ENCODE measurements around the gene TMEM178A. TPM values are rescaled to one million over a fixed set of nuclear protein-coding genes. Genes with fewer than 3 reads are reported as not detected.
"Not testable (repeated sequence)": the region's sequence is repeated elsewhere in the genome, so short reads cannot be mapped to it uniquely, and the experiment has no call there.

The TMEM178A gene
- total RNA-seq, 1 donor from 2014 or later, result 1.9 TPM

DNA sequence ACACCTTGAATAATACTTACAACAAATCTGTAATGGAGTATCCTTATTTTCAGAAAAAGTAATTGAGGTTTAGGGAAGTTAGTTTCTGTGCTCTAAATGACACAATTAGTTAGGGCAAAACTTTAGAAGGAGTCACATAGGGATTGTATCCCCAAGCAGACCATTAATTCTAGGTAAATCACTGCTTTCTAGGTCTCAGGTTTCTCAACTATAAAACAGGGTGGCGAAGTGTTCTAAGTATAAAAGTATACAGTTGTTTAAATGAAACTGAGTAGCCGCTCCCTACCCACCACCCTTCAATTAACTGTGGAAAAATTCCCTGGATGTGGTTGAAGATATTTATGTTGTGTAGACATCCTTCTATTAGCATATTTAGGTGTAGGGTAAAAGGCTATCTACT lies 19.9 kb upstream of the TMEM178A start:
- intact Hi-C loops (cut with DNase I), result no loop called here
- DNase-seq (no peak), ATAC-seq (ENCODE audit: poor library complexity) (no peak)

DNA sequence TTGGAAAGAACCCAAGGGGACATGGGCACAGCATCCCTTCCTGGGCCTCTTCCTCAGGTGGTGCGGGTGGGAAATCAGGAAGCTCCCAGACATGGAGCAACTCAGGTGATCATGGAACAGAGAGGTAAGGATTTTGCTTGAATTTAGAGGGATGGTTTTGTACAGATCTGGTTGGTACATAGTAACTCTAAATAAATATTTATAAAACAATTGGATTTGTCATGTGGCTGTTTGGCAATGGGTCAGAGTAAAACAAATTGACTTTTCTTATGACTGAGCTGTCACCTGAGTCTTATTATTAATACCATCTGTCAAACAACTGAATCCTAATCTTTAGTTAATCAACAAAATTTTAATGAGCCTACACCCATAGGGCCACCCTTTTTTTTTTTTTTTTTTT lies 19.4 kb upstream of the TMEM178A start:
- intact Hi-C loops (cut with DNase I), result no loop called here
- ATAC-seq (ENCODE audit: poor library complexity) (no peak), DNase-seq (no peak)

DNA sequence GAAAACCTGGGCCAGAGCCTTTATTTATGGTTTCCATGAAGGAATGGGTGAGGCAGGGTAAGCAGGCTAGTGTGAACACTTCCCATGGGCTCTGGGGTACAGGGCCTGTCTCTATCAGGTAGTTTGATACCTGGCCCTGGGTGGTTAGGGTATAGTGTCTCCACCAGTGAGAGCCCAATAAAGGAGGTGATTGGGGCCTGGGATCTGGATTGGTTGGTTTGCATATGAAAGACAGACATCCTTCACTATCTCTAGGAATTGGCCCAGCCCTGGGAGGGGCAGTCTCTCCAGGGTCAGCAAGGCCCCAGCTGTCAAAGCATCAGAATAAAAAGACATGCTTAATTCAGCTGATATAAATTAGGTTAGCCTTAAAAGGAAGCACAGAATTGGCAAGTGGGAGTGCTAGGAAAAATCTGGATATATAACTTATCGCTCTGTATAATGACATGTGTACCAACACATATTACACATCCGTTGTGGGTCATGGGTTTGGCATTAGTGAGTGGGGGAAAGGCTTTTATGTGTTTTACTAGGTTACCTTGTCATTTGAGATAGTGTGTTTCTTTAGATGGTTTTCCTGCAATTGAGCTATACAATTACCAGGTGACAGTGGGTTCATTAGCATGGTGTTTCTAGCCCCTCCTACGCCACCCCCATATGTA lies 18.5 kb upstream of the TMEM178A start:
- DNase-seq (no peak), ATAC-seq (ENCODE audit: poor library complexity) (no peak)
- intact Hi-C loops (cut with DNase I), result no loop called here

DNA sequence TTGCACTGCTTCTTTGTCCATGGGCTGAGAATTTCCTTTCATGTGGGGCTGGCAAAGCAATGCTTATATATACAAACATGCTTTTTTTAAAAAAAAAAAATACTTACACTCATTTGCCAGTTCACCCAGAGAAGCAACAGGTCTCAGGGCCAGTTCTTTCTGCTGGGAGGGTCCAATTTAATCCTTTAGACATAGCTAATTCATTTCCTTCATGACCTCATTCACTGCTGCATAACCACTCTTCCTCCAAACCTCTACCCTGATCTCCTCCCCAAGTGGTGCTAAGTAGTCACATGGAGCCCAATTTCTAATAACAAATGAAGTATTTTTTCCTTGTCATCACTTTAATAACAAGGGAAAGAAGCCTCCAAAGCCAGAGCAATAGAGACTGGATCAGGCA lies 17.1 kb upstream of the TMEM178A start:
- no peak for DNase-seq
- intact Hi-C loops (cut with DNase I), result no loop called here
- ATAC-seq (ENCODE audit: poor library complexity), result no peak

DNA sequence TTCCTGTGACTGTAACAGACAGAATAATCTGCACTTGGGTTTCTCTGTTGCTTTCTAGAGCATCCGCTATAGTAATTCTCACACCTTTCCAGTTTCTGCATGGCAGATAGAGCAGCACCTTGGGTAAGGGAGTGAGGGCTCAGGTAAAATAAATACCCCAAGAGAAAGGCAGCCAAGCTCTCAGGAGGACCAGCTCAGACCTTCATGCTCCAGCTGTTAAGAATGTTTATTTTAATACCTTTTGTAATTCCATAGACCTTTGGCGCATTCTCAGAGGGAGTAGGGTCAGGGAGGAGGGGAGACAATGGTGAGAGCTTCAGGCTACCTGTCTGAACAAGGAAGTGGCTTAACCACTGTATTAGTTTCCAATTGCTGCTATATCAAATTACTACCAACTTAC lies 16.2 kb upstream of the TMEM178A start:
- no peak for ATAC-seq (ENCODE audit: poor library complexity)
- intact Hi-C loops (cut with DNase I), result no loop called here

DNA sequence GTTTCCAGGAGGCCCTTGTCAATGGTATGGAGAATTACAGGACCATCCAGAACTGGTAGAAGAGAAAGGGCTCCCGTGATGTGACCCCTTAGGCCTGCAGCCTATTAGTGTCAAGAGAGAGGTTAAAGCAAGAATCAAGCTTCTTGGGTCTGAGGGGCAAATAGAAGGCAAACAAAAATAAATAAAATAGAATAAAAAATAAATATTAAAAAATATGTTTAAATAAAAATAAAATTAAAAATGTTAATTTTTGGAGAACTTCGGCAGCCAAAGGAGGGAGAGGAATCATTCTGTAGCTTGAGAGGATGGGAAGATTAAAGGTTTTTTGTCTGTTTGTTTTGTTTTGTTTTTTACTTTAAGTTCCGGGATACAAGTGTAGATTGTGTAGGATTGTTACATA lies 15.2 kb upstream of the TMEM178A start:
- DNase-seq (no peak), ATAC-seq (ENCODE audit: poor library complexity) (no peak)
- intact Hi-C loops (cut with DNase I), result loop anchor here (10.0 kb wide), 1 partner anchor 46 kb away; no protein-coding TSS in a partner anchor

More for the DNA sequence above, 16.2 kb upstream of the TMEM178A start:
- no peak for DNase-seq

DNA sequence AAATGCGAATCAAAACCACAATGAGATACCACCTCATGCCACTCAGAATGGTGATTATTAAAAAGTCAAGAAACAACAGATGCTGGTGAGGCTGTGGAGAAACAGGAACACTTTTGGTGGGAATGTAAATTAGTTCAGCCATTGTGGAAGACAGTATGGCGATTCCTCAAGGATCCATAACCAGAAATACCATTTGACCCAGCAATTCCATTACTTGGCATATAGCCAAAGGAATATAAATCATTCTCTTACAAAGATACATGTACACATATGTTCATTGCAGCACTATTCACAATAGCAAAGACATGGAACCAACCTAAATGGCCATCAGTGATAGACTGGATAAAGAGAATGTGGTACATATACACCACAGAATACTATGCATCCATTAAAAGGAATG lies 9.5 kb upstream of the TMEM178A start:
- intact Hi-C loops (cut with DNase I), result loop anchor here (10.0 kb wide), 1 partner anchor 51 kb away; no protein-coding TSS in a partner anchor
- not testable (repeated sequence) for ATAC-seq (ENCODE audit: poor library complexity); DNase-seq

DNA sequence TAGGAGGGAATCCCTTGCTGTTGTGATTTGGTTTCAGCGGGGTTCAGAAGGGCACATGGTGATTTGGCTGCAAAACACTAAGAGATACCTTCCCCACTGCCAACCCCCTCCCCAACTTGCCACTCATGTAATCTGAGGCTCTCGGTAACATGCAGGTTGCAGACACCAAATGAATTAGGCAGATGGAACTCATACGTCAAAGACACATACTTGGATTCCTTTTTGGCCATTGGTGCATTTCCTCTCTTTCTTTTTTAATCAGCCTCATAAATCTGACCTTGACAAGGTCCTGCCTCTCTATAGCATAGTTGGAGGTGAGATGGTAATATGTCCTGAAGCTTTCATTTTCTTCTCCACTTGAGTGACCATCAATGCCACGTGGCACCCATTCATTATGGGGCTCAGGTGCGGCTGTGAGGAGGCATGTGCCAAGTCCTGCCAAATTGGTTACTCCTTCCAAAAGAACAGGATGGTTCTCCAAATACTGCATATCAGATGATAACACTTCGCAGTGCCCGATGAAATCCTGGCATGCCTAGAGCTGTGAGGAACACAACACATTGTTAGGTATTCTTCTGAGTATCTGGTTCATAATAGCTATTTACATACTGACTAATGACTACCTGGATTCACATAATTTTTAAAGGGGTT lies 8.3 kb upstream of the TMEM178A start:
- ATAC-seq (ENCODE audit: poor library complexity), result peak; percentile 34

DNA sequence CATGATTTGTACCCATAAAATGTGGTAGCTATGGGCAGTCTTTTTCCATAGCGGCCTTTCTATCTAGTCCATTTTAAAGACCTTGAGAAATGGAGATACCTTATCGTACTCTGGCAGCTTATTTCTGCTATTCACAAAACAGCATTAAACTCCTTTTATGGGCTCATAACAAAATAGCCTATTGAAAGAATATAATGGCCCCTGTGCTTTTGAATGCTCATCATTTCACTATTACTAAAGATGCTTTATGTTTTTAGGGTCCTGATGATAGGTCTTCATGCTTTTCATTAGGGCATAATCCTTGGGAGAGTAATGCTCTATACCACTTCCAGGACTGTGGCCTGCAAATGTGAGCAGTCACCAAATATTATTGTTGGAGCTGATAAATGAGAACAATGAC lies 7.3 kb upstream of the TMEM178A start:
- no peak for DNase-seq
- intact Hi-C loops (cut with DNase I), result loop anchor here (10.0 kb wide), 1 partner anchor 54 kb away; no protein-coding TSS in a partner anchor
- no peak for ATAC-seq (ENCODE audit: poor library complexity)

More for the DNA sequence above, 8.3 kb upstream of the TMEM178A start:
- intact Hi-C loops (cut with DNase I), result loop anchor here (10.0 kb wide), 1 partner anchor 53 kb away; no protein-coding TSS in a partner anchor
- DNase-seq, result no peak

DNA sequence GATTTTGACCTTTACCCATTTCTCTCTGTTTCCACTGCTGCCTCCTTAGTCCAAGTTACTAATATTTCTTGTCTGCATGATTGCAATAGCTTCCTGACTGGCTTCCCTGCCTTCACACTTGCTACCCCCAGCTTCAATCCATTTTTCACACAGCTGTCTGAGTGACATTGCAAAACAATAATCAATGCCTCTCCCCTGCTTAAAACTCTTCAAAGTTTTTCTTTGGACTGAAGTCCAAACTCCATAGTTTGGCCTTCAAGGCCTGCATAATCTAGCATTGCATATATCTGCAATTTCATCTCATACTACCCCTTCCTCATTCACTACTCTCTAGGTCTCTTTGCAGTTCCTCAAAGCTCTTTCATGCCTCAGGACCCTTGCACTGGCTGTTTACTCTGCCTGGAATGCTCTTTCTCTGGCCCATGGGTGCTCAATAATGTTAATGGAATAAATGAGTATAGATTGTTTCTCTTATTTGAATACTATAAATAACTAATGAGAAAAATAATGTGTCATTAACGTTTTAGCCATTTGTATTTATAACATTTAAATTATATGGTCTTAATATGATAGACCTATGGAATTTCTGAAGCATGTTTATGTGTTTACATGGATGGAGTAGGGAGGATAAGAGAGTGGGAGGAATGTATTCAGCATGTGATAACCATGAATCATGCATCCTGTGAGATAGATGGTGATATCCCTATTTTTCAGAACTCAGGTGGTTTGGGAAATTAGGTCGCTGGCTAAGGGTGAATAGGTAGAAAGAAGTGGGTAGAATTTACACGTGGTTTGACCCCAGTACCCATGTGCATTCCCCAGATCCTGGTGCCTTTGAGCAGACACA lies 5.7 kb upstream of the TMEM178A start:
- DNase-seq (no peak), ATAC-seq (ENCODE audit: poor library complexity) (no peak)
- intact Hi-C loops (cut with DNase I), result loop anchor here (10.0 kb wide), 1 partner anchor 55 kb away; no protein-coding TSS in a partner anchor

DNA sequence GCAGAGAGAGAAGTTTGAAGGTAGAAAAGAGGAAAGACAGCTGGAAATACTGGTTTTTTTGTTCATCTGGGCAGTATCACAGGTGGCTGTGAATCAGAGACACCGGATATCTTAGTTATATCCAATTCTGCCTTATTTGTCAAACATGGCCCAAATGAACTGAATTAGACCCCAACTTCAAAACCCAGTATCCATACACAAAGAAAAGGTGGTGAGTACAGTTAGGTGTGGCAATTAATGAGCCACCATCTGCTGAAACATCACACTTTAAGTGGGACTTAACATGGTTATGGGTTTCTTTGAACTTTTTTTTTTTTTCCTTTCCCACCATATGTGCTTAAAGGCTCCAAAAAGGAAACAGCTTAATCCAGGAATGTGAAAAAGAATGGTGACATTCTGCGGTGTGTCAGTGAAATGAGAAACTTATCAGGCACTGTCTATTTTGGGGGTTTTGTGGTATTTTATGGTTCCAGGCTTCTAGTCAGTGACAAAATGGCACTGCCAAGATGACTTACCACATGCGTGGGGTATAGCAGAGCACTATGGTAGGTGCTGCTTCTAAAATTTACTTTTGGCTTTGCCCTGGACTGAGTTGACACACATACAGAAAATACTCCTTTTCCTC lies 5.0 kb upstream of the TMEM178A start:
- intact Hi-C loops (cut with DNase I), result no loop called here
- ATAC-seq (ENCODE audit: poor library complexity), result no peak
- no peak for DNase-seq

DNA sequence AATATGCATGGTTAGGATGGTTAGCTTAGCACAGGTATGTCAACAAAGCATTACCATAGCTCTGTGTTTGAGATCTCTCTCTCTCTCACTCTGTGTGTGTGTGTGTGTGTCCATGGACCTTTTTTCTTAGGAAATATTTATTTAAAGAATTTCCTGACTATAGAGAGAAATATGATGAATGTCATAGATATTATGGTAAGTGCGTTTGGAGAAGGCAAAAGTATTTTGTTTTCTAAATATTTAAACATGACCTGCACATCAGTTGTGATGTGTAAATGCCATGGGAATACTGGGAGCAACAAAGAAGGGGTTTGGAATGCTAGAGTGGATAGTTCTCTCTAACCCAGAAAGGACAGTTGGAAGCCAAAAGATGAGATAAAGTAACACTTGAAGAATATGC lies 3.9 kb upstream of the TMEM178A start:
- no peak for DNase-seq
- intact Hi-C loops (cut with DNase I), result no loop called here
- no peak for ATAC-seq (ENCODE audit: poor library complexity)

DNA sequence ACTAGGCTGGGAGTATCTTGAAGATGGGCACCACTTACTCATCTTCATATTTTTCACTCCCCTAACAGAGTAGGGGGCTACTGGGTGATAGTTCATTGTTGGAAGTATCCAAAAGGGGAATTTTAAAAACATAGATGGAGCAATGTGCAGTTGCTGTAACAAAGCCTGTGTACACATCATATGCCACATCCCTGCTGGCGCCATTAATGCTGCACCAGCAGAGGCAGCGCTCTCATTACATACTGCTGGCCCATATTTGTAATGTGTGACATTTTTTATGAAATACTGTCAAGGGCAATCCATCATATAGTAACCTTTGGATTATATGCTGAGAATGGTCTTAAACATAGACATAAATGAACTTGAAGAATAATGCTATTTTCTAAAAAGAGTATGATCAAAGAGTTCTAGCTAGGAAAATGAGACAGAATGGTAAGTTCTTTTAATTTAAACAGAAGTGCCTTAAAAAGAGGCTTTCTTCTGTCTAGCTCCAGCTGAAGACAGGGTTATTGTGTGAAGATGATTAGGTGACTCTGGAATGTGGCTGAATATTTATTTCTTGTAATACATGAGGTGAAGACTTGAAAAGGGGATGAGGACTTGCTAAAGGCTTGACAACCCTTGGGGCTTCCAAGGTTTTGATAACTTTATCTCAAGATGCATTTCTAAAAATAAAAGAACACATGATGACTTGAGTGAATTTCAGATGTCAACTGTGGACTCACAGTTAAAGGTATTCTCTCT lies 2.4 kb upstream of the TMEM178A start:
- DNase-seq, result no peak
- no peak for ATAC-seq (ENCODE audit: poor library complexity)
- intact Hi-C loops (cut with DNase I), result no loop called here

DNA sequence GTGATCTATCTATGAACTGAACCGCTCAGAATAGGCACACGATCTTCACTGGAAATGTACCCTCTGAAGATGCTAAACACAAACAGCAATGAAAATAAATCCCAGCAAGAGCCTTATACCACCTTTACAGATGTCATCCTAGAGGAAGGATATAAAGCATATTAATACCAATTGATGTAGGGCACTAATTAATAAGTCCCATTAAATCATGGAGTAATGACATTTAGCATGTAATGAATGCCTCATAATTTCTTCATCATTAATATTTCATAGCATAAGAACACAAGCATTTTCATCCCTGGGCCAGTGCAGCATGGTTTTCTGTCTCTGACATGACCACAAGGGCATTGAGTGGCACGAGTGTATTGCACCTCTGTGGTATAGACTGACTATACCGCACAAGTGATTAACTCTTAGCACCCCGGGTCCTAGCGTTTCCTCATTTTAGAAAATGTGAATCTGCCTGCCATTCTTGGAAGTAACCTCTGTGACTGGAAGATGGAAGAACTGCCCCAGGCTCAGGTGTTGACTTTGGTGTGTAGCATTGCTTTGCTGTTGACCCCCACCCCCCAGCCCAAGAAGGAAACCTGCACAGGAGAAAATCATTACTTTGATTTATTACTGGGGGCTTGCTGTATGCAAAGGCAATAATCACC lies 1.4 kb upstream of the TMEM178A start:
- intact Hi-C loops (cut with DNase I), result no loop called here
- no peak for ATAC-seq (ENCODE audit: poor library complexity)
- no peak for DNase-seq

DNA sequence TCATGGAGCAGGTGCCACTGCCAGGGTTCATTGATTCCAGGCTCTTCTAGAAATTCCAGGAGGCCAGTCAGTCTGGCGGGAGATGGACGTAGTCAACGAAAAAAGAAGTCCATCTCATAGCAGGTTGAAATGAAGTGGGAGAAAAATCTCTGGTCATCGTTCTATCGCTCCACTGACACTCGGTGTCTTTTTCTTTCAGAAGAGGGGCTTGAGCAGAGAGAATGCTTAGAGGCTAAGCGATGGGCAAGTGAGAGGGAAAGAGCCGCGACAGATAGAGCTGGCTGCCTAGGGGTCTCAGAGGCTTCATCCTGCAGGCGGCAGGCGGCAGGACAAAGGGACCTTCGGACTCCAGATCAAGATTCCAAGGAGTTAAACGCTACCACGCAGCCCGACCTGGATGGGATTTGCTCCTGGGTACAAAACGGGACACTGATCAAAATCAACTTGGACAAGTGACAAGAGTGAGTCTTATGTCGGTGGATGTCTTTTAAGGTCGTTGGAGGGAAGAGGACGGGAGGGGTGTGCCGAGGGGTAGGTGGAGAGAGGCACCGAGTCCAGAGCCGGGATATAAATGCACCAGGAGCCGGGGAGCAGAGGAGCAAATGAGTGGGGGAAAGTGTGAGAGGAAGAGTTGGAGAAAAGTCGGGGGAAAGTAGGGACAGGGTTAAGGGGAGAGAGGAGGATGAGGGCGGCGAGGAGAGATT lies 677 bp upstream of the TMEM178A start:
- no peak for ATAC-seq (ENCODE audit: poor library complexity)
- no peak for DNase-seq
- intact Hi-C loops (cut with DNase I), result no loop called here

DNA sequence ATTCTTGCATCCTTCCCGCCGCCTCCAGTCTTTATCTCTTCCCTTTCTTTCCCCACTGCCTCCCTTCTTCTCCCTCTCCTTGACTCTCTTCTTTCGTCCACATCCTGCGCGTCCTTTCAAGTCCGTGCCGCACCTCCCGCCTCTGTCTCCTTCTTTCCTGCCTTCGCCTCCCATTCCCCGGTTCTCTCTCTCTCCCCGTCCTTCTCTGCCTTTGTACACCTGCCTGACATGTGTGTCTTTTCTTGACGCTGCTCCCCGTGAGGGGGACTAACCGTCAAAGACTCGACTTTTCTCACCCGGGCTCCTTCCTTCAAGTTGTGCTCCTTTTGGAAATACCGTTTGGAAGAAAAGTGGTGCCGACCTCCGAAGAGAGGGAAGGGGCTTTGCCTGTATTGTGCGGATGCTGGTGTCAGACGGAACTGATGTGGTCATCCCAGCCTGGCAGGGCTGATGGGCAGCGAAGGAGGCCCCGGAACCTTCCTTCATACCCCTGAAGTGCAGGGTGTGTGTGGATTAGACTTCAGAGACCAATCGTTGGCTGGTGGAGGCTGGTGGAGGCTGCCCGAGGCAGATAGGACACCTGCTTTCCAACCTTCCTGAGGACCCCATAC lies 879 bp downstream of the TMEM178A start:
- DNase-seq (no peak), ATAC-seq (ENCODE audit: poor library complexity) (peak; percentile 8)
- intact Hi-C loops (cut with DNase I), result no loop called here
